ENCODE results near the gene ZC3H13. TPM values are rescaled to one million over a fixed set of nuclear protein-coding genes. Genes with fewer than 3 reads are reported as not detected.

ZC3H13 gene
- total RNA-seq, 6 donors from 2014 or later, result 23.6 to 71.2 (median 42.3) TPM

DNA sequence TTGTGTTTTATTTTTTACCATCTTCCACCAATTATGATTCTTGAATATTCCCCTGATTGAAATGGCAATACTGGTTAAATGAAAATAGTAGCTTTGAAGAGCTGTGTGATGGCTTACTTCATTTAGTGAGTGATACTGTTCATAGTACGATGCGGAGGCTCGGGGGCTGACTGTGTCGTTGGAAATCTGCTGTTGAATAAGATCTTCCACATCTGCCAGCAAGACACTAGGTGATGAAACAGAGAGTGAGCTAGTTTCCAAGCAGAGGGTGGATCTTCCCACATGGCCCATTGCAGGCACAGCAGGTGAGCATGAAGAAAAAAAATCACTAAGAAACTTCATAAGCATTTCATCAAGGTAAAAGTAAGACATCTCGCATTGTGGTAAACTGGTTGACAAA lies 29.8 kb upstream of the ZC3H13 start:
- ATAC-seq (ENCODE audit: low FRiP score in 2 of 2), result no peak
- no peaks in the 10 kb centered on the region for H3K36me3 ChIP-seq
- no peak overlapping the region for H3K27ac ChIP-seq
- no peaks in the 10 kb centered on the region for H3K9me3 ChIP-seq
- TF ChIP-seq POLR2A (IDR thresholded peaks at IDR 0.05) (no peak), POLR2AphosphoS5 (IDR thresholded peaks at IDR 0.05) (no peak), EP300 (IDR thresholded peaks at IDR 0.05) (no peak)
- TF ChIP-seq, protein P1, sequence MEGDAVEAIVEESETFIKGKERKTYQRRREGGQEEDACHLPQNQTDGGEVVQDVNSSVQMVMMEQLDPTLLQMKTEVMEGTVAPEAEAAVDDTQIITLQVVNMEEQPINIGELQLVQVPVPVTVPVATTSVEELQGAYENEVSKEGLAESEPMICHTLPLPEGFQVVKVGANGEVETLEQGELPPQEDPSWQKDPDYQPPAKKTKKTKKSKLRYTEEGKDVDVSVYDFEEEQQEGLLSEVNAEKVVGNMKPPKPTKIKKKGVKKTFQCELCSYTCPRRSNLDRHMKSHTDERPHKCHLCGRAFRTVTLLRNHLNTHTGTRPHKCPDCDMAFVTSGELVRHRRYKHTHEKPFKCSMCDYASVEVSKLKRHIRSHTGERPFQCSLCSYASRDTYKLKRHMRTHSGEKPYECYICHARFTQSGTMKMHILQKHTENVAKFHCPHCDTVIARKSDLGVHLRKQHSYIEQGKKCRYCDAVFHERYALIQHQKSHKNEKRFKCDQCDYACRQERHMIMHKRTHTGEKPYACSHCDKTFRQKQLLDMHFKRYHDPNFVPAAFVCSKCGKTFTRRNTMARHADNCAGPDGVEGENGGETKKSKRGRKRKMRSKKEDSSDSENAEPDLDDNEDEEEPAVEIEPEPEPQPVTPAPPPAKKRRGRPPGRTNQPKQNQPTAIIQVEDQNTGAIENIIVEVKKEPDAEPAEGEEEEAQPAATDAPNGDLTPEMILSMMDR (IDR thresholded peaks at IDR 0.05), result no peak
- no peak for DNase-seq
- no peaks in the 10 kb centered on the region for H3K4me1 ChIP-seq
- no peaks in the 10 kb centered on the region for H3K27me3 ChIP-seq
- WGBS, 2 donors, result 93 to 95% methylated on average over 5 of the region's 5 CpGs
- no peak overlapping the region for H3K4me3 ChIP-seq

DNA sequence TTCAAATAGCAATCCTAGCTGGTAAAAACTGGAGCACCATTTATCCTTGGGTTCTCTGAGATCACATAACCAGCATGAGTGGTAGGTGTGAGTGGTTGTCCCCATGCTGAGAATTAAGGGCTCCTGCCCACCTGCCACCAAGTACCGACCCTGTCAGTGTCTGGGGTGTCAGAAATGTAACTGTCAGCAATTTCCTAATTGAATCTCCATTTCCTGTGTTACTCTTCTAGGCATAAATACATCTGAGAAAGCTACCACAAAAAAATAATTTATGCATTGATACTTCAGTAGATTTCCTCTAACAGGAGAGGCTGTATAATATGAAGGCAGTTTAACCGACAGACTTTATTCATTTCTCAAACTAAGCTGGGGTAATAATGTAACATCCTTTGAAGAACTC lies 27.2 kb upstream of the ZC3H13 start:
- H3K9me3 ChIP-seq, result no peaks in the 10 kb centered on the region
- H3K4me3 ChIP-seq, result no peak overlapping the region
- no peak overlapping the region for H3K27ac ChIP-seq
- no peak for DNase-seq
- no peak for ATAC-seq (ENCODE audit: low FRiP score in 2 of 2)
- WGBS, 2 donors, result 39 to 53% methylated on average over 2 of the region's 2 CpGs
- no peaks in the 10 kb centered on the region for H3K36me3 ChIP-seq
- H3K27me3 ChIP-seq, result no peaks in the 10 kb centered on the region
- no peak for TF ChIP-seq POLR2A (IDR thresholded peaks at IDR 0.05)
- TF ChIP-seq, protein P1 (IDR thresholded peaks at IDR 0.05), result no peak
- H3K4me1 ChIP-seq, result no peaks in the 10 kb centered on the region

DNA sequence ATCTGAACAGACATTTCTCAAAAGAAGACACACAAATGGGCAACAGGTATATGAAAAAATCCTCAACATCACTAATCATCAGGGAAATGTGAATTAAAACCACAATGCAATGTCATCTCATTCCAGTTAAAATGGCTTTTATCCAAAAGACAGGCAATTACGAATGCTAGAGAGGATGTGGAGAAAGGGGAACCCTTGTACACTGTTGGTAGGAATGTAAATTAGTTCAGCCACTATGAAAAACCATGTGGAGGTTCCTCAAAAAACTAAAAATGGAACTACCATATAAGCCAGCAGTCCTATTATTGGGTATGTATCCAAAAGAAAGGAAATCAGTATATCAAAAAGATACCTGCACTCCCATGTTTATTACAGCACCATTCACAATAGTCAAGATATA lies 24.7 kb upstream of the ZC3H13 start:
- no peak for TF ChIP-seq EP300 (IDR thresholded peaks at IDR 0.05)
- TF ChIP-seq POLR2AphosphoS5 (IDR thresholded peaks at IDR 0.05), result no peak
- TF ChIP-seq, protein P1 (IDR thresholded peaks at IDR 0.05), result no peak
- WGBS, 2 donors, result 50 to 58% methylated on average over 1 of the region's 1 CpG
- no peaks in the 10 kb centered on the region for H3K9me3 ChIP-seq
- no peaks in the 10 kb centered on the region for H3K4me1 ChIP-seq
- ATAC-seq (ENCODE audit: low FRiP score in 2 of 2), result no peak
- H3K27me3 ChIP-seq, result no peaks in the 10 kb centered on the region
- no peak overlapping the region for H3K4me3 ChIP-seq
- H3K27ac ChIP-seq, result no peak overlapping the region
- DNase-seq, result no peak
- H3K36me3 ChIP-seq, result no peaks in the 10 kb centered on the region

DNA sequence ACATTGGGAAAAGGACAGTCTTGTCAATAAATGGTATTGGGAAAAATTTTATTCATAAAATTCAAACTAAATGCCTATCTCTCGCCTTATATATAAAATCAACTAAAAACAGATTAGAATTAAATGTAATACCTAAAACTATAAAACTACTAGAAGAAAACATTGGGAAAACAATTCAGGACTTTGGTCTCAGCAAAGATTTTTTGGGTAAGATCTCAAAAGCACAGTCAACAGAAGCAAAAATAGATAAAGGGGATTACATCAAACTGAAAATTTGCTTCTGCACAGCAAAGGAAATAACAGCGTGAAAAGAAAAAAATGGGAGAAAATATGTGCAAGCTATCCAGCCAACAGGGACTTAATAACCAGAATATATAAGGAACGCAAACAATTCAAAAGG lies 24.3 kb upstream of the ZC3H13 start:
- Histone ChIP-seq H3K4me1 (no peaks in the 10 kb centered on the region), H3K27ac (no peak overlapping the region), H3K27me3 (no peaks in the 10 kb centered on the region), H3K36me3 (no peaks in the 10 kb centered on the region), H3K4me3 (no peak overlapping the region), H3K9me3 (no peaks in the 10 kb centered on the region)
- DNase-seq (no peak), ATAC-seq (ENCODE audit: low FRiP score in 2 of 2) (no peak)
- 82 to 96% methylated on average over 3 of the region's 3 CpGs for WGBS, 2 donors
- no peak for TF ChIP-seq POLR2AphosphoS5 (IDR thresholded peaks at IDR 0.05)
- TF ChIP-seq, protein P1 (IDR thresholded peaks at IDR 0.05), result no peak
- TF ChIP-seq EP300 (IDR thresholded peaks at IDR 0.05), result no peak
- no peak for TF ChIP-seq POLR2A (IDR thresholded peaks at IDR 0.05)

DNA sequence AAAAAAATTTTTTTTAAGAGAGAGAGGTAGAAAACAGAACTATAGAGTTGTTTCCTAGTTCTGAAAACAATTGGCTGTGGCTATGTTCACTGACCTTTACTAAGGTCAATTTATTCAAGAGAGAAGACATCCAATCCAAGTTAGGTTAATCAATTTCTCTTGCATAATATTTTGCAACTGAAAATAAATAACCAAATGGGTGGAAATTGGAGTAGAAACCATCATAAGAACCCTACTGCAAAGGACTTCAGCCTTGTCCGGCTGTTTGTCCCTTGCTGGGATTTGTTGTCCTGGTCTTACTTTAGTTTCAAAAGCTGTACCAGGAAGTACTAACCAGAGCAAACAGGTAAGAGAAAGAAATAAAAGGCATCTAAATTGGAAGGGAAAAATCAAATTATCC lies 23.3 kb upstream of the ZC3H13 start:
- no peaks in the 10 kb centered on the region for H3K4me1 ChIP-seq
- TF ChIP-seq EP300 (IDR thresholded peaks at IDR 0.05), result no peak
- no peak for TF ChIP-seq POLR2A (IDR thresholded peaks at IDR 0.05)
- no peak for TF ChIP-seq POLR2AphosphoS5 (IDR thresholded peaks at IDR 0.05)
- TF ChIP-seq, protein P1 (IDR thresholded peaks at IDR 0.05), result no peak
- H3K27ac ChIP-seq, result no peak overlapping the region
- no peaks in the 10 kb centered on the region for H3K27me3 ChIP-seq
- no peaks in the 10 kb centered on the region for H3K36me3 ChIP-seq
- ATAC-seq (ENCODE audit: low FRiP score in 2 of 2), result no peak
- no peak for DNase-seq
- H3K9me3 ChIP-seq, result no peaks in the 10 kb centered on the region
- H3K4me3 ChIP-seq, result no peak overlapping the region
- 100% methylated on average over 1 of the region's 1 CpG for WGBS, 2 donors

Measured in upper lobe of left lung (tissue), 6 donors.